Measurements from ENCODE around the gene ZNF770. TPM values are rescaled to one million over a fixed set of nuclear protein-coding genes. Genes with fewer than 3 reads are reported as not detected.

ZNF770 gene
- total and polyA plus RNA-seq, 9 of the 15 experiments (the other 6 are each of a cell fraction or from before 2014, with no cell fraction given), result 3.4 to 50.8 (median 40.3) TPM

GRCh38 chr15:35013370-35013769 is 25.3 kb upstream of the ZNF770 start:
- intact Hi-C loops (cut with micrococcal nuclease) (no loop called here), in situ Hi-C loops (cut with MboI) (no loop called here)
- no peak overlapping the region for H3K27ac ChIP-seq (ENCODE audit: extremely low read depth, low read depth, low read length)
- ATAC-seq (no peak), FAIRE-seq (no peak), DNase-seq (ENCODE audit: extremely low read depth in 1 of 4, low spot score in 3 of 4) (no peak)
- H3K4me2 ChIP-seq (ENCODE audit: insufficient read depth, low read length), result no peak overlapping the region
- ChIA-PET POLR2A (interaction anchor here (0.6 kb wide), 1 partner anchor 177 kb away, joined by 5 read pairs; no protein-coding TSS in a partner anchor), CTCF (ENCODE audit: low intra/inter-chr PET ratio) (no interaction called here)
- peaks cover 0 to 2% of the 10 kb centered on the region in 2 experiments; a peak in 1 of 5 replicates for H3K4me1 ChIP-seq (replicated peaks in 1 of 2; ENCODE audit: control insufficient read depth in 2 of 2, insufficient read depth in 2 of 2, low read length in 2 of 2)
- H4K20me1 ChIP-seq (replicated peaks; ENCODE audit: control insufficient read depth, insufficient read depth, low read length), result no peaks in the 10 kb centered on the region
- no peaks in the 10 kb centered on the region for H3K79me2 ChIP-seq (ENCODE audit: control insufficient read depth, insufficient read depth, low read length)
- H3K36me3 ChIP-seq (ENCODE audit: control insufficient read depth, insufficient read depth, low read length), result no peaks in the 10 kb centered on the region
- H3K9me3 ChIP-seq (replicated peaks; ENCODE audit: control insufficient read depth, insufficient read depth, low read depth, low read length), result no peaks in the 10 kb centered on the region
- TF ChIP-seq MXI1 (IDR thresholded peaks at IDR 0.05; ENCODE audit: low read depth, low read length), result no peak
- no peak for TF ChIP-seq MCM2 (IDR thresholded peaks at IDR 0.05; ENCODE audit: low read depth)
- no peak for TF ChIP-seq HMGN3 (IDR thresholded peaks at IDR 0.05; ENCODE audit: borderline replicate concordance, extremely low read depth, insufficient read length, low read depth, low read length)
- TF ChIP-seq CREM (IDR thresholded peaks at IDR 0.05; ENCODE audit: low read depth), result no peak
- TF ChIP-seq ZBTB8A (IDR thresholded peaks at IDR 0.05; ENCODE audit: partially characterized antibody), result no peak
- TF ChIP-seq ZNF780A (CRISPR knock-in tag; IDR thresholded peaks at IDR 0.05), result no peak
- TF ChIP-seq ELF2 (CRISPR knock-in tag; IDR thresholded peaks at IDR 0.05), result no peak
- no peak for TF ChIP-seq MTA1 (IDR thresholded peaks at IDR 0.05; ENCODE audit: borderline replicate concordance)
- no peak for TF ChIP-seq ZNF717 (CRISPR knock-in tag; IDR thresholded peaks at IDR 0.05)
- TF ChIP-seq ZBTB2 (IDR thresholded peaks at IDR 0.05), result no peak
- no peak for TF ChIP-seq NR2C1 (IDR thresholded peaks at IDR 0.05)
- no peak for TF ChIP-seq NR2C1 (tag; IDR thresholded peaks at IDR 0.05)
- TF ChIP-seq PTRF (tag; IDR thresholded peaks at IDR 0.05), result no peak
- no peak for TF ChIP-seq RBM34 (IDR thresholded peaks at IDR 0.05; ENCODE audit: borderline replicate concordance, insufficient read depth, low read length)
- no peak for TF ChIP-seq KAT2B (IDR thresholded peaks at IDR 0.05; ENCODE audit: low read depth, low read length)
- no peak for TF ChIP-seq SMC3 (conservative IDR thresholded peaks at IDR 0.05; ENCODE audit: insufficient read depth, low read depth, low read length)
- no peak for TF ChIP-seq CC2D1A (IDR thresholded peaks at IDR 0.05)
- TF ChIP-seq SLC30A9 (CRISPR knock-in tag; IDR thresholded peaks at IDR 0.05), result no peak
- no peak for TF ChIP-seq CREB5 (CRISPR knock-in tag; IDR thresholded peaks at IDR 0.05)
- TF ChIP-seq ZBTB33 (CRISPR knock-in tag; IDR thresholded peaks at IDR 0.05), result no peak
- BruUV-seq (replicated peaks), result no TSS peak
- WGBS (ENCODE audit: insufficient coverage, low coverage, missing lambda C conversion rate), result 36% methylated on average over 4 of the region's 4 CpGs
- no peak overlapping the region for H3K9ac ChIP-seq (ENCODE audit: insufficient read depth in 1 of 2, low read depth in 2 of 2, low read length in 2 of 2)
- no peak overlapping the region for H3K4me3 ChIP-seq
- no peak overlapping the region for H2AFZ ChIP-seq (ENCODE audit: low read depth, low read length)
- H3K27me3 ChIP-seq (ENCODE audit: control insufficient read depth in 2 of 2, insufficient read depth in 2 of 2, low read length in 2 of 2), result no peaks in the 10 kb centered on the region
- no peaks in the 10 kb centered on the region for H3K9me1 ChIP-seq (ENCODE audit: control insufficient read depth, insufficient read depth, low read length)

Data from K562 (cell line).